CMK (cell line): Measurements from ENCODE around the gene PON1.

Experiments
- DNase-seq: peaks from one replicate; pipeline ENCODE4 v3.0.0-alpha.2; 2010; ENCODE audit warnings: low read depth

Gene PON1

DNA sequence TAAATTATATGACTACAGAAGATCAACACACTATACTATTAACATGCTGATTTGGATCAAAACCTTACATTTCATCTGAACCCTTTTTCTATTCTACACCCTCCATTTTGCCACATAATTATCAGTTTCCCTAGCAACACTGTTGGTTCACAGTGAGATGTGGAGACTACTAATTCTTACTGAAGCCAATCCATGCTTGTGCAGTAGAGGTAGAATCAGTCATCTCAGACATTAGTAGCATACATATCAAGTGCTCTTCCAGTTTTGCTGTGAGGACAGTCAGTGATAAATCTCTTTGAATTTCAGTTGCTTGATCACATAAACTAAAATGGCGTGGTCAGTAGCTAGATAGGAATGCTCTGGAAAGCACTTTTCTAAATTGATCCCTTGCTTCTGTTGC lies 70.3 kb downstream of the PON1 start:
- no peak for DNase-seq

DNA sequence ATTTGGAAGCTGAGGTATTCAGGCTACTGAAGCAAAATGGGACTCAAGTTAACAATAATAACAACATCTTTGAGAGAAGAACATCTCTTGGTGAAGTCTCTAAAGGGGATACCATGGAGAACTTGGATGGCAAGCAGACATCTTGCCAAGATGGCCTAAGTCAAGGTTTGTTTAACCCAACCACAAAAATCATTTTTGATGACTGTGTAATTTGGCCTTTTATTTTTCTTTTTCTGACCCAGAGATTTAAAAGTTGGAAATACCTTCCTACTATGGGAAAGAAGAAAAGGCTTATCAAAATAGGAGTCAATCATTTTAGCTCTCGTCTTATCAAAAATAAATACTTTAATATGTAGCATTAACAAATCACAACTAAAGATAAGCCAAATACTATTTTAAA lies 72.4 kb downstream of the PON1 start:
- DNase-seq, result no peak

DNA sequence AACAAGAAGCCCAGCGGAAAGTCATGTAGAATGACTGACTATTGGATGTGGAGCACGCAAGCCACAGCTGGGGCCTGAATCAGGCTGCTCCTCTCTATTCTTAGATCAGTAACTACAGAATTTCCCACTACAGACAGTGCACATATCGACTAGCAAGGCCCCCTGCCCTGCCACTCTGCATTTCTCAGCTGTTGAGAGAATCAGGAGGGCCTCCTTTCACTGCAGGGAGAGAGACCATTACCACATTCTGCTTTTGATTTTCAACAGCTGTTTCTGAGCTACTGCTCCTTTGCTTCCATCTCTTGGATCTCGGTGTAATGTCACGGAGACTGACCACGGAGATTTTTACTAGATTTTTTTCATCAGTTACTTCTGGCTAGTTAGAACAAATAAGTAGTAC lies 73.8 kb downstream of the PON1 start:
- DNase-seq, result no peak
